Dendritic cell treated with granulocyte-macrophage colony-stimulating factor and Interleukin-4, amounts not matched to agents 40 ng/mL and 50 ng/mL, for 4 days (primary cell): ENCODE results near the gene DAZAP1.

ENCODE experiments used
- H3K27ac Mint-ChIP-seq: one replicate; pipeline ENCODE4 v1.8.0; 2022; ENCODE audit warnings: mild to moderate bottlenecking, mixed read lengths
- H3K27me3 Mint-ChIP-seq: one replicate; pipeline ENCODE4 v1.8.0; 2022; ENCODE audit warnings: mild to moderate bottlenecking, mixed read lengths
- H3K36me3 Mint-ChIP-seq: one replicate; pipeline ENCODE4 v1.8.0; 2022; ENCODE audit warnings: low read depth, mixed read lengths
- H3K4me1 Mint-ChIP-seq: one replicate; pipeline ENCODE4 v1.8.0; 2022; ENCODE audit warnings: low read depth, mixed read lengths
- H3K4me3 Mint-ChIP-seq: one replicate; pipeline ENCODE4 v1.8.0; 2022; ENCODE audit warnings: mild to moderate bottlenecking, moderate library complexity, mixed read lengths
- H3K9me3 Mint-ChIP-seq: one replicate; pipeline ENCODE4 v1.8.0; 2022; ENCODE audit warnings: mixed read lengths
- intact Hi-C: fragments of 100-400 bp; cut with micrococcal nuclease; formaldehyde crosslinking; loops from one replicate; pipeline ENCODE4 v1.15.0; 2022

The DAZAP1 gene

GRCh38 chr19:1408300-1409203 lies 1.2 kb downstream of the DAZAP1 start:
- intact Hi-C loops: no loop called here
- Mint-ChIP-seq H3K36me3 (peaks cover 46% of the 10 kb centered on the region), H3K9me3 (no peaks in the 10 kb centered on the region), H3K4me1 (peaks cover 62% of the 10 kb centered on the region), H3K4me3 (peak overlapping the region; percentile 91), H3K27ac (peak overlapping the region; percentile 81), H3K27me3 (peaks cover 6% of the 10 kb centered on the region)

GRCh38 chr19:1409204-1410005 lies 2.0 kb downstream of the DAZAP1 start:
- intact Hi-C loops: no loop called here
- Mint-ChIP-seq H3K9me3 (no peaks in the 10 kb centered on the region), H3K4me3 (peak overlapping the region; percentile 91), H3K27ac (peak overlapping the region; percentile 81), H3K27me3 (peaks cover 2% of the 10 kb centered on the region), H3K36me3 (peaks cover 54% of the 10 kb centered on the region), H3K4me1 (peaks cover 68% of the 10 kb centered on the region)

- H3K27me3 Mint-ChIP-seq: no peaks in the 10 kb centered on the region
- intact Hi-C loops: no loop called here
- no peaks in the 10 kb centered on the region for H3K9me3 Mint-ChIP-seq
- H3K27ac Mint-ChIP-seq: peak overlapping the region; percentile 81
- peaks cover 54% of the 10 kb centered on the region for H3K36me3 Mint-ChIP-seq
- peak overlapping the region; percentile 91 for H3K4me3 Mint-ChIP-seq
- H3K4me1 Mint-ChIP-seq: peaks cover 70% of the 10 kb centered on the region
These were observed 2.9 kb downstream of the DAZAP1 start for GRCh38 chr19:1410136-1410786.

GRCh38 chr19:1410789-1411188 lies 3.4 kb downstream of the DAZAP1 start:
- Mint-ChIP-seq H3K4me3 (peak overlapping the region; percentile 91), H3K9me3 (no peaks in the 10 kb centered on the region), H3K27me3 (no peaks in the 10 kb centered on the region), H3K36me3 (peaks cover 58% of the 10 kb centered on the region), H3K4me1 (peaks cover 76% of the 10 kb centered on the region), H3K27ac (peak overlapping the region; percentile 81)
- intact Hi-C loops: no loop called here

GRCh38 chr19:1411255-1412191 lies 4.1 kb downstream of the DAZAP1 start:
- Mint-ChIP-seq H3K36me3 (peaks cover 65% of the 10 kb centered on the region), H3K4me1 (peaks cover 81% of the 10 kb centered on the region), H3K4me3 (no peak overlapping the region), H3K9me3 (no peaks in the 10 kb centered on the region), H3K27me3 (no peaks in the 10 kb centered on the region), H3K27ac (peak overlapping the region; percentile 81)
- intact Hi-C loops: no loop called here

- intact Hi-C loops: no loop called here
- Mint-ChIP-seq H3K27me3 (no peaks in the 10 kb centered on the region), H3K9me3 (no peaks in the 10 kb centered on the region), H3K27ac (peak overlapping the region; percentile 69), H3K4me1 (peaks cover 85% of the 10 kb centered on the region), H3K4me3 (no peak overlapping the region), H3K36me3 (peaks cover 74% of the 10 kb centered on the region)
These were observed 5.0 kb downstream of the DAZAP1 start for GRCh38 chr19:1412323-1412923.

- intact Hi-C loops: no loop called here
- H3K36me3 Mint-ChIP-seq: peaks cover 82% of the 10 kb centered on the region
- H3K4me3 Mint-ChIP-seq: no peak overlapping the region
- no peaks in the 10 kb centered on the region for H3K27me3 Mint-ChIP-seq
- H3K27ac Mint-ChIP-seq: peak overlapping the region; percentile 9
- peaks cover 90% of the 10 kb centered on the region for H3K4me1 Mint-ChIP-seq
- no peaks in the 10 kb centered on the region for H3K9me3 Mint-ChIP-seq
These were observed 5.8 kb downstream of the DAZAP1 start for GRCh38 chr19:1412995-1413800.

- no peaks in the 10 kb centered on the region for H3K9me3 Mint-ChIP-seq
- H3K4me1 Mint-ChIP-seq: peaks cover 63% of the 10 kb centered on the region
- peak overlapping the region; percentile 86 for H3K27ac Mint-ChIP-seq
- intact Hi-C loops: no loop called here
- H3K4me3 Mint-ChIP-seq: peak overlapping the region; percentile 83
- no peaks in the 10 kb centered on the region for H3K27me3 Mint-ChIP-seq
- peaks cover 86% of the 10 kb centered on the region for H3K36me3 Mint-ChIP-seq
These were observed 8.8 kb downstream of the DAZAP1 start for GRCh38 chr19:1416014-1416841.

- H3K36me3 Mint-ChIP-seq: peaks cover 90% of the 10 kb centered on the region
- H3K4me1 Mint-ChIP-seq: peaks cover 54% of the 10 kb centered on the region
- no peaks in the 10 kb centered on the region for H3K27me3 Mint-ChIP-seq
- intact Hi-C loops: no loop called here
- H3K9me3 Mint-ChIP-seq: no peaks in the 10 kb centered on the region
- no peak overlapping the region for H3K4me3 Mint-ChIP-seq
- H3K27ac Mint-ChIP-seq: peak overlapping the region; percentile 33
These were observed 9.8 kb downstream of the DAZAP1 start for GRCh38 chr19:1417145-1417544.

GRCh38 chr19:1417681-1418495 lies 10.5 kb downstream of the DAZAP1 start:
- H3K27ac Mint-ChIP-seq: peak overlapping the region; percentile 33
- intact Hi-C loops: no loop called here
- no peaks in the 10 kb centered on the region for H3K9me3 Mint-ChIP-seq
- H3K36me3 Mint-ChIP-seq: peaks cover 90% of the 10 kb centered on the region
- H3K4me3 Mint-ChIP-seq: no peak overlapping the region
- H3K27me3 Mint-ChIP-seq: no peaks in the 10 kb centered on the region
- peaks cover 48% of the 10 kb centered on the region for H3K4me1 Mint-ChIP-seq

- no peak overlapping the region for H3K4me3 Mint-ChIP-seq
- no peak overlapping the region for H3K27ac Mint-ChIP-seq
- peaks cover 42% of the 10 kb centered on the region for H3K4me1 Mint-ChIP-seq
- no peaks in the 10 kb centered on the region for H3K27me3 Mint-ChIP-seq
- no peaks in the 10 kb centered on the region for H3K9me3 Mint-ChIP-seq
- intact Hi-C loops: no loop called here
- H3K36me3 Mint-ChIP-seq: peaks cover 90% of the 10 kb centered on the region
These were observed 11.1 kb downstream of the DAZAP1 start for GRCh38 chr19:1418496-1418775.
